ENCODE data around the gene EHBP1.
"Not testable (repeated sequence)": the region's sequence is repeated elsewhere in the genome, so short reads cannot be mapped to it uniquely, and the experiment has no call there.

The EHBP1 gene

DNA sequence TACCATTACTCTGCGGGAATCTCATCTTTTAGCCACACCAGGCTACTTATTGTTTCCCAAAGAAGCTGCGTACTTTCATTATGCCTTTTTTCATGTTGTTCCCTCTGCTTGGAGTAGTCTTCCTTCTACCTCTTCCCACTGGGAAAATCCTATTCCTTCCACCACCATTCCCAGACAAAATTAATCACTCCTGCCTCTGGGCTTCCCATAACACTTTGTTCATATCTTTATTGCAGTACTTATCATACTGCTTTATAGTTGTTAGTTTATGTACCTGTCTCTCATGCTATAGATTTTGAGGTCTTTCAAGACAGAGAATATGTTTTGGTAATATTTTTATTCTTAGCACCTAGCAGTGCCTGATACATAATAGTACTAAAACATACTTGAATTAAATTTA lies 361.3 kb downstream of the EHBP1 start:
- DNase-seq (ENCODE audit: low read depth in 2 of 2), result no peak

DNA sequence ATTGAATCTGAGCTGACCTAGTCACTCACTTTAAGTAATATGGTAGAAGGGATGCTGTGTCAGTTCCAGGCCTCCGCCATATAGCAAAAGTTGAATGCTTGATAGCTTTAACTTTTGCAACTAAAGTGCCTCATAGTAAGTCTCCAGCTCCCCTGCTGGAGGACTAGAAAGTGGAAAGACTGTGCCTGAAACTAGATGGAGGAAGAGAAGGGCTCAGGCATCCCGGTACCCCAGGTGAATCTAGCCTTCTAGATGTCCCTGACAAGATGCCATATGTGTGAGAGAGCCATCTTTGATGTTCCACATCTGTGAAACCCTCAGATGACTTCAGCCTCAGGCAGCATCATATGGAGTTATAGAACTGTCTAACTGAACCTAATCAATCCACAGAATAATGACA lies 366.2 kb downstream of the EHBP1 start:
- no peak for DNase-seq (ENCODE audit: low read depth in 2 of 2)

- no peak for DNase-seq (ENCODE audit: low read depth in 2 of 2)
These were observed 368.5 kb downstream of the EHBP1 start for GRCh38 chr2:63073994-63074393.

GRCh38 chr2:63074399-63074798 lies 368.9 kb downstream of the EHBP1 start:
- not testable (repeated sequence) for DNase-seq (ENCODE audit: low read depth in 2 of 2)

GRCh38 chr2:63078852-63079606 lies 373.5 kb downstream of the EHBP1 start:
- DNase-seq (ENCODE audit: low read depth in 2 of 2), result no peak

GRCh38 chr2:63081404-63081803 lies 375.9 kb downstream of the EHBP1 start:
- no peak for DNase-seq (ENCODE audit: low read depth in 2 of 2)

GRCh38 chr2:63086687-63087086 lies 381.2 kb downstream of the EHBP1 start:
- no peak for DNase-seq (ENCODE audit: low read depth in 2 of 2)

DNA sequence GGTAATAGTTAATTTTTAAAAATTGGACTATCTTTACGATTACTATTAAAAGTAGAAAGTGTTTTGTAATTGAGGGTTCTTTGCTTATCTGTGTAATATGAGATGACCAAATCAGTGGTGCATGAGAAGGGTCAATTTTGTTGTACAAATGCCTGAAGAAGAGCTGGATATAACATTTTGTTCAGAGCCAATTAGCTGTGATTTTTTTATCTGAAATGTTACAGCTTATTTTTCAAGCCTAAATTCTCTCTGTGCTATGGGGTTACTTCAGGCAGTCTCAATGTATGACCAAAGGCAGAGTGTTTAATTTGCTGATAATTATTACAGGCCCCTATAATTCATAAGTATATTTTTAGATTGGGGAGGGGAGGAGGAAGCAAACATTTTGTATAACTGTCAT lies 386.9 kb downstream of the EHBP1 start:
- no peak for DNase-seq (ENCODE audit: low read depth in 2 of 2)

GRCh38 chr2:63092857-63093256 lies 387.3 kb downstream of the EHBP1 start:
- no peak for DNase-seq (ENCODE audit: low read depth in 2 of 2)

DNA sequence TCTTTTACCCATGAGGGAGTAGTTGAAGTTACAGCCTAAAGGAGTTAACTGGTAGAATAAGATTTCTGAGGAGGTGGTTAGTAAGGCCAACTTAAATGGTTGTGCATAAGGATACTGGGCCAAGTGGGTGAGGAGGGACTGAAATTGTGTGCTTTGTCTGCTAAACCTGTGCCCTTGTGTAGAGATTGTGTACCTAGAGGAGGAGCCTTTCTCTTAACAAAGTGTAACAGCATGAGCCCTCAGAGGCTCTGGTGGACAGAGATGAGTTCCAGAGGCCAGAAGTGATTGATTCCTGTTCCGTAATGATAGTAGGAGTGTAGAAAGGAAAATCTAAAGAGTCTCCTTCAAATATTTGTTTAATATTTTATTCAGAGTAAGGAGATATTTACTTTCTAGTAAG lies 388.0 kb downstream of the EHBP1 start:
- no peak for DNase-seq (ENCODE audit: low read depth in 2 of 2)

All from fibroblast of skin of left biceps (primary cell).